ENCODE results near the gene A4GALT.
A peak's percentile ranks its signal among the peaks of the same experiment; 100 is the strongest.

A4GALT gene

GRCh38 chr22:42725606-42726355, 5.1 kb upstream of the A4GALT start:
- Histone ChIP-seq H3K9me2 (ENCODE audit: low read depth, low read length) (no peaks in the 10 kb centered on the region), H3K36me3 (ENCODE audit: insufficient read depth, low read length) (no peaks in the 10 kb centered on the region), H3K4me1 (ENCODE audit: insufficient read depth, low read length, severe bottlenecking) (peaks cover 11% of the 10 kb centered on the region), H3F3A (ENCODE audit: insufficient read depth, low read length) (no peaks in the 10 kb centered on the region), H3K27ac (ENCODE audit: low read depth, low read length, poor library complexity, severe bottlenecking) (no peak overlapping the region), H3K79me2 (ENCODE audit: insufficient read depth, low read length) (no peaks in the 10 kb centered on the region), H3K4me2 (ENCODE audit: low read length) (no peak overlapping the region), H3K9me3 (ENCODE audit: low read length) (no peaks in the 10 kb centered on the region), H3K9ac (ENCODE audit: low read length) (no peak overlapping the region), H2AFZ (ENCODE audit: low read length) (no peak overlapping the region), H4K20me1 (ENCODE audit: insufficient read depth, low read length) (no peaks in the 10 kb centered on the region), H3K4me3 (ENCODE audit: low read depth, low read length, poor library complexity, severe bottlenecking) (no peak overlapping the region), H3K27me3 (ENCODE audit: insufficient read depth, low read length) (peaks cover 16% of the 10 kb centered on the region; the same call in 1 of the 2 replicates)
- TF ChIP-seq, protein P1, sequence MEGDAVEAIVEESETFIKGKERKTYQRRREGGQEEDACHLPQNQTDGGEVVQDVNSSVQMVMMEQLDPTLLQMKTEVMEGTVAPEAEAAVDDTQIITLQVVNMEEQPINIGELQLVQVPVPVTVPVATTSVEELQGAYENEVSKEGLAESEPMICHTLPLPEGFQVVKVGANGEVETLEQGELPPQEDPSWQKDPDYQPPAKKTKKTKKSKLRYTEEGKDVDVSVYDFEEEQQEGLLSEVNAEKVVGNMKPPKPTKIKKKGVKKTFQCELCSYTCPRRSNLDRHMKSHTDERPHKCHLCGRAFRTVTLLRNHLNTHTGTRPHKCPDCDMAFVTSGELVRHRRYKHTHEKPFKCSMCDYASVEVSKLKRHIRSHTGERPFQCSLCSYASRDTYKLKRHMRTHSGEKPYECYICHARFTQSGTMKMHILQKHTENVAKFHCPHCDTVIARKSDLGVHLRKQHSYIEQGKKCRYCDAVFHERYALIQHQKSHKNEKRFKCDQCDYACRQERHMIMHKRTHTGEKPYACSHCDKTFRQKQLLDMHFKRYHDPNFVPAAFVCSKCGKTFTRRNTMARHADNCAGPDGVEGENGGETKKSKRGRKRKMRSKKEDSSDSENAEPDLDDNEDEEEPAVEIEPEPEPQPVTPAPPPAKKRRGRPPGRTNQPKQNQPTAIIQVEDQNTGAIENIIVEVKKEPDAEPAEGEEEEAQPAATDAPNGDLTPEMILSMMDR (IDR thresholded peaks at IDR 0.05; ENCODE audit: low read length), result no peak
- no peak for TF ChIP-seq EZH2 (IDR thresholded peaks at IDR 0.05; ENCODE audit: borderline replicate concordance, low read length)

DNA sequence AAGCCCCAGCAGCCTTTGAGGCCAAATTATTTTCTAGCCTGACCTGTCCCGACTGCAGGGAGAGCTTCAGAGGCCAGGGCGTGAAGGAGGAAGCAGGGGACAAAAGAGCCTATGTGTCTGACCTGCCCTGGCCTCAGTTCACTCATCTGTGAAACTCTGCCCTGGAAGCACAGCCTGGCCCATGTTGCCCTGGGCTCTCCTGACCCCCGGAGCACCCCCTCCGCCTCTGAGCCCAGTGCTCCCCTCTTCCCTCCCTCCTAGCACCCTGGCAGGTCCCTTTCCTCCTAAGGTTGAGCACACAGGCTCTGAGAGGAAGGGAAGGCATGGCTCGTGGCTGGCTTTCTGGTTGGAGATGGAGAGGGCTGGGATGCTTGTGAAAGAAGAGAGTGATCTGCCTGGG, 3.4 kb upstream of the A4GALT start:
- Histone ChIP-seq H3K79me2 (ENCODE audit: insufficient read depth, low read length) (no peaks in the 10 kb centered on the region), H3K4me1 (ENCODE audit: insufficient read depth, low read length, severe bottlenecking) (peaks cover 25% of the 10 kb centered on the region), H3K27ac (ENCODE audit: low read depth, low read length, poor library complexity, severe bottlenecking) (no peak overlapping the region), H3F3A (ENCODE audit: insufficient read depth, low read length) (0 out of 2 replicates have a peak, but pooled peaks cover under 1% of the 10 kb centered on the region), H3K4me2 (ENCODE audit: low read length) (no peak overlapping the region), H3K9me3 (ENCODE audit: low read length) (no peaks in the 10 kb centered on the region), H3K9me2 (ENCODE audit: low read depth, low read length) (no peaks in the 10 kb centered on the region), H3K27me3 (ENCODE audit: insufficient read depth, low read length) (peaks cover 16% of the 10 kb centered on the region; the same call in 1 of the 2 replicates), H3K9ac (ENCODE audit: low read length) (no peak overlapping the region), H3K4me3 (ENCODE audit: low read depth, low read length, poor library complexity, severe bottlenecking) (no peak overlapping the region), H2AFZ (ENCODE audit: low read length) (no peak overlapping the region), H4K20me1 (ENCODE audit: insufficient read depth, low read length) (no peaks in the 10 kb centered on the region), H3K36me3 (ENCODE audit: insufficient read depth, low read length) (no peaks in the 10 kb centered on the region)
- TF ChIP-seq EZH2 (IDR thresholded peaks at IDR 0.05; ENCODE audit: borderline replicate concordance, low read length), result no peak
- TF ChIP-seq, protein P1 (IDR thresholded peaks at IDR 0.05; ENCODE audit: low read length), result no peak

DNA sequence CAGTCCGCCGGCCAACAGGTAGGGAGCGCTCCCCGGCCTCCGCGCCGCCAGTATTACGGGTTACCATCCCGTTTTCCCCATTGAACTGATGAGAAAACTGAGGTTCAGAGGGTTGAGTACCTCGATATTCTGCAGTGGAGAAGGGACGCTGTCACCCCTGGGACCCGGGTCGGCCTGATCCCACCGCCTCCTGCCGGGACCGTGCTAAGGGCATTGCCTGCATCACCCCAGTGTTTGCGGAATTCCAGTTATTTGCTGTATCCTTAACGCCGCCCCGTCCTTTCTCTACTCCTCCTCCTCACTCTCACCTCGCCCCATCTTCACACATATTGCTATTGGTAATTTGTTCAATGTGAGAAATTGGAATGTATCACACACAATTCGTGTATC, 370 bp upstream of the A4GALT start:
- Histone ChIP-seq H3K4me2 (ENCODE audit: low read length) (peak overlapping the region; percentile 21; the same call in 1 of the 2 replicates), H2AFZ (ENCODE audit: low read length) (no peak overlapping the region), H3K79me2 (ENCODE audit: insufficient read depth, low read length) (no peaks in the 10 kb centered on the region), H3F3A (ENCODE audit: insufficient read depth, low read length) (peaks cover 10% of the 10 kb centered on the region; the same call in 1 of the 2 replicates), H3K9ac (ENCODE audit: low read length) (no peak overlapping the region), H3K9me2 (ENCODE audit: low read depth, low read length) (no peaks in the 10 kb centered on the region), H3K4me1 (ENCODE audit: insufficient read depth, low read length, severe bottlenecking) (peaks cover 46% of the 10 kb centered on the region), H3K27ac (ENCODE audit: low read depth, low read length, poor library complexity, severe bottlenecking) (no peak overlapping the region), H3K9me3 (ENCODE audit: low read length) (no peaks in the 10 kb centered on the region), H4K20me1 (ENCODE audit: insufficient read depth, low read length) (no peaks in the 10 kb centered on the region), H3K27me3 (ENCODE audit: insufficient read depth, low read length) (peaks cover 19% of the 10 kb centered on the region; the same call in 1 of the 2 replicates), H3K36me3 (ENCODE audit: insufficient read depth, low read length) (no peaks in the 10 kb centered on the region), H3K4me3 (ENCODE audit: low read depth, low read length, poor library complexity, severe bottlenecking) (peak overlapping the region; percentile 60)
- TF ChIP-seq EZH2 (IDR thresholded peaks at IDR 0.05; ENCODE audit: borderline replicate concordance, low read length), result no peak
- TF ChIP-seq, protein P1 (IDR thresholded peaks at IDR 0.05; ENCODE audit: low read length), result no peak
